ENCODE measurements around the gene LDLRAD3. TPM values are rescaled to one million over a fixed set of nuclear protein-coding genes. Genes with fewer than 3 reads are reported as not detected.

LDLRAD3 gene
- total and polyA plus RNA-seq, 5 experiments from 2014 or later, result not detected

DNA sequence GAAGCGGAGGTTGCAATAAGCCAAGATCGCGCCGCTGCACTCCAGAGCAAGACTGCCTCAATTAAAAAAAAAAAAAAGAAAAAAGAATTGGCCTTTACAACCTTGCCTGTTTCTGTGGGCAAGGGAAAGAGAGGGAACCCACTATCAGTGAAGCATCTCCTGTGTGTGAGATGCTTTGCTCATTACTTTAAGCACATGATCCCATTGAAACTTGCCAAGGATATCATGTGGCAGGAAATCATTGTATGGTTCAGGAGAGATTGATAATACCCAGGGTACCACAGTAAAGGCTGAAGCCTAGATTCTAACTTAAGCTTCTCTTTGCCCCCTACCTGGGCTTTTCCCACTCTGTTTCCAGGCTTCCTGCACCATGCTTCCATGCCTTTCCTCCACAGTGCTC is 3.6 kb downstream of the LDLRAD3 start:
- Mint-ChIP-seq H3K27me3 (peaks cover 23 to 80% (median 44%) of the 10 kb centered on the region in 5 donors), H3K9me3 (peaks cover 0 to 3% (median 0%) of the 10 kb centered on the region in 9 donors), H3K4me3 (no peak overlapping the region), H3K27ac (no peak overlapping the region), H3K36me3 (no peaks in the 10 kb centered on the region), H3K4me1 (peaks cover 6 to 15% (median 9%) of the 10 kb centered on the region in 4 donors)
- ATAC-seq (no peak), DNase-seq (no peak)
- POLR2A ChIA-PET, result no interaction called here

DNA sequence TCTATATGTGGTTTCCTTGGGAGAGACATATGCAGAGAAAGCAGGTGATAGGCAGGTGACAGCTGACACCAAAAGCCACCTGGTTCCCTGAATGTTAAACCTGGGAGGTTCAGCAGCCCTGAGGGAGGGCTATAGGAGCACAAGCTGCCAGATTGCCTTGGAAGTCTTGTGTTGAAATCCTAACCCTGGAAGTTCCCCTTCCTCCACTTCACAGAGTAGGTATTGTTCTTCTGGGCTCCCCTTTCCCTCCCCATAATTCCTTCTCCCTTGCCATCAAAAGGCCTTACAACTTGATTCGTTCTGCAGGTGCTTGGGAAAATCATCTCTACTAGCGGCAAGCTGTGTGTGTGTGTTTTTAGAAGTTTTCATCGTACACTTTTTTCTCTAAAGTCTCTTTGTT is 5.4 kb downstream of the LDLRAD3 start:
- Mint-ChIP-seq H3K27ac (no peak overlapping the region), H3K9me3 (peaks cover 0 to 3% (median 0%) of the 10 kb centered on the region in 9 donors), H3K36me3 (no peaks in the 10 kb centered on the region), H3K27me3 (peaks cover 15 to 62% (median 32%) of the 10 kb centered on the region in 5 donors), H3K4me1 (peaks cover 0 to 9% (median 4%) of the 10 kb centered on the region in 4 donors), H3K4me3 (no peak overlapping the region)
- POLR2A ChIA-PET, result no interaction called here
- ATAC-seq, result no peak
- DNase-seq, result no peak

DNA sequence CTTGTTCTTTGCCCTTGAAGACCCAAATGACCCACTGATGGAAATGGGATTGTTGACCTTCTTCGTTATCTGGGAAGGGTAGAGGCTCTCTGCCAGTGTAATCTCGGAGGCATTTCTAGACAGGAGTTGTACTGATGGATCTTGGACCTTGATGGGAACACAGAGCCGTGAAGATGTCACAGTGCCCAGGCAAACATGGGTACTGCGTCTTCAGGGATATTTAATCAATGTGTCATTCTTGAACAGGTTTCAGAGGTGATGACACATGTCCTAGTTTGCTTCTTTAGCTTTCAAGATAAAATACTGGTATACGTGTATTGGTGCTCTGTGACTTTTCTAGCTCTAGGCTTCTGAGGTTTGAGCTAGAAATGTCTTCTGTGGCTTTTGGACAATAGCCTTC is 6.2 kb downstream of the LDLRAD3 start:
- Mint-ChIP-seq H3K4me1 (peaks cover 0 to 5% (median under 1%) of the 10 kb centered on the region in 4 donors), H3K9me3 (peaks cover 0 to 3% (median 0%) of the 10 kb centered on the region in 9 donors), H3K27ac (no peak overlapping the region), H3K27me3 (peaks cover 13 to 53% (median 26%) of the 10 kb centered on the region in 5 donors), H3K4me3 (no peak overlapping the region), H3K36me3 (no peaks in the 10 kb centered on the region)
- POLR2A ChIA-PET, result no interaction called here
- DNase-seq, result no peak
- ATAC-seq, result no peak

DNA sequence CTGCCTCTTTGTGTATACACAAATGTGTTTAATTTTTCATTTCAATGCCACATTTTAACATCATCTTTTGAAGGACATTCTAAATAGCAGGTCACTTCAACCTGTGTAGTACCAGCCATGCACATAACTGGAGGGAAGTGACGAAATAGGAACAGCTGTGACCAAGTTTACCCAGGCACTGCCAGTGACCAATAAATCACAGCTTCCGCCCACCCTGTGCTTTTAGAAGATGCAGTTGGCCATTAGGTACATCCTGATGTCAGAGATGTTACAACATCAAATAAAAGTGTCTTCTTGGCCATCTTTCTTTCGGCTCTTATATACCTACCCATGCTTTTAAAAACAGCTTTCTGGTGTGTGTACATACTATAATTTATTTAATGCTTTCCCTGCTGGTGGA is 7.8 kb downstream of the LDLRAD3 start:
- Mint-ChIP-seq H3K4me1 (no peaks in the 10 kb centered on the region), H3K9me3 (no peaks in the 10 kb centered on the region), H3K27me3 (peaks cover 2 to 37% (median 12%) of the 10 kb centered on the region in 5 donors), H3K36me3 (no peaks in the 10 kb centered on the region), H3K27ac (no peak overlapping the region), H3K4me3 (no peak overlapping the region)
- POLR2A ChIA-PET, result no interaction called here
- DNase-seq (no peak), ATAC-seq (no peak)

DNA sequence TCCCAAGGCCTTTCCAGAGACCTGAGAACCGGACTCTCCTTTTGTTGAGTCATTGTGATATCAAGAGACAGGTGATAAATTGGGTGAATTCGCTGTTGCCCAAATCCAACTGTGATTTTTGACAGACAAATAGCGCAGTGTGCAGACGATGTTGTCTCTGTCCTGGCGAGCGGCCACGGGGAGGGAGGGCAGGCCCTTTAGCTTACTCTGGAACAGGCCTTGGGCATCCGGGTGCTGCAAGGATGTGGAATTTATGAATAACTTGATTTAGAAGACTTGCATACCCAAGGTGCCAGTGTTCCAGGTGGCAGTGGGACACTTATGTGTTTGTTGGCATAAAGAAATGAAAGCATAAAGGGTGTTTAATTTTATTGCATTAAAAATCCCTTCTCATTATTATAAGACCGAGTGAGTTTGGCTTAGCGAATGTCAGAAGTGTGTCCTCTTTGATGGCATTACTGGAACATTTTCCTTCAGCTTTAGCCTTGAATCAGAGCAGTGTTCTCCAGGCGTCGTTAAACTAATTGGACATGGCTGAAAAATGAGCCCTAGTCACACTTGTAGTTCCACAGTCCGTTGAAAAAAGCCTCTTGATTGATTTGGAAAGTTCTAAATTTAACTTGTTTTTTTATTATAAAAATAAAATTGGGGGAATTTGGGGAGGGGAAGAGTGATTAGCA is 9.4 kb downstream of the LDLRAD3 start:
- Mint-ChIP-seq H3K4me3 (no peak overlapping the region), H3K27me3 (peaks cover 2 to 28% (median 10%) of the 10 kb centered on the region in 5 donors), H3K36me3 (no peaks in the 10 kb centered on the region), H3K9me3 (no peaks in the 10 kb centered on the region), H3K4me1 (no peaks in the 10 kb centered on the region), H3K27ac (no peak overlapping the region)
- DNase-seq (no peak), ATAC-seq (no peak)
- POLR2A ChIA-PET, result no interaction called here

DNA sequence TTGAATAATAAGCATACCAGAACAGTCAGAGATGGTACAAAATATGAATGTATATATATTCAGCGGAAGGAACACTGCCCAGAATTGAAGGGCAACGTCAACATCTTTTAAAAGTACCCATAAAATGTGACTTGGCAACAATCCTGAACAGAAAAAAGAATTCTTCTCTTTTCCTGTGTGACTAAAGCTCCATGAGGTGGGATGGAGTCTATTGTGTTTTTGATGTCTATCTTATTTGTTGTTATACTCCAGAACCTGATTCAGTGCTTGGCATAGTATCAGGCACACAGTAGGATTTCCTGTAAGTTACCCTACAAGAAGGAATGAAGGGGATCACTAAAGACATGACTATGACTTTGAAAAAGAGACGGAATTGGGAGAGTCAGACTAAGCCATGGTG is 10.3 kb downstream of the LDLRAD3 start:
- no peak overlapping the region for H3K27ac Mint-ChIP-seq
- POLR2A ChIA-PET, result no interaction called here
- H3K27me3 Mint-ChIP-seq, result peaks cover 2 to 20% (median 6%) of the 10 kb centered on the region in 5 donors
- no peak for ATAC-seq
- H3K4me3 Mint-ChIP-seq, result no peak overlapping the region
- H3K9me3 Mint-ChIP-seq, result no peaks in the 10 kb centered on the region
- no peaks in the 10 kb centered on the region for H3K36me3 Mint-ChIP-seq
- no peak for DNase-seq
- H3K4me1 Mint-ChIP-seq, result no peaks in the 10 kb centered on the region

DNA sequence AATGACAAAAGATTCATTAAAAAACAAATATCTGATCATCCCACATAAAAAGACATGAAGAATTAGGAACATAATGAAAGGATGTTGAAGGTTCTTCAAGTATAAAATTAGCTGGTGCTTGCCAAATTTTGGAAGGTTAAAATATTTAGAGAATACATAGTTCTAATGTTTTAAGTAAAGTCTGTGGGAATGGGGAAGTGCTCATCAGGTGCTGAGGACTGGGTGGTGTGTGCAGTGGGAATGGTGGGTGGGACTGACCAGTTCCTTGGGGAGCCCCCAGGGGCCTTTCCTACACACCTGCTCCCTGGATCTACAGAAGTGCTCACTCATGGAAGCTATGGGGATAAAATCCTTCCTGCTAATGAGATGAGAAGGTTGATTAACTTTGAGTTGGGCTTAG is 11.8 kb downstream of the LDLRAD3 start:
- H3K4me3 Mint-ChIP-seq, result no peak overlapping the region
- H3K27me3 Mint-ChIP-seq, result peaks cover 2 to 18% (median 5%) of the 10 kb centered on the region in 5 donors
- H3K36me3 Mint-ChIP-seq, result no peaks in the 10 kb centered on the region
- H3K9me3 Mint-ChIP-seq, result no peaks in the 10 kb centered on the region
- no peaks in the 10 kb centered on the region for H3K4me1 Mint-ChIP-seq
- POLR2A ChIA-PET, result no interaction called here
- ATAC-seq (no peak), DNase-seq (no peak)
- H3K27ac Mint-ChIP-seq, result no peak overlapping the region

DNA sequence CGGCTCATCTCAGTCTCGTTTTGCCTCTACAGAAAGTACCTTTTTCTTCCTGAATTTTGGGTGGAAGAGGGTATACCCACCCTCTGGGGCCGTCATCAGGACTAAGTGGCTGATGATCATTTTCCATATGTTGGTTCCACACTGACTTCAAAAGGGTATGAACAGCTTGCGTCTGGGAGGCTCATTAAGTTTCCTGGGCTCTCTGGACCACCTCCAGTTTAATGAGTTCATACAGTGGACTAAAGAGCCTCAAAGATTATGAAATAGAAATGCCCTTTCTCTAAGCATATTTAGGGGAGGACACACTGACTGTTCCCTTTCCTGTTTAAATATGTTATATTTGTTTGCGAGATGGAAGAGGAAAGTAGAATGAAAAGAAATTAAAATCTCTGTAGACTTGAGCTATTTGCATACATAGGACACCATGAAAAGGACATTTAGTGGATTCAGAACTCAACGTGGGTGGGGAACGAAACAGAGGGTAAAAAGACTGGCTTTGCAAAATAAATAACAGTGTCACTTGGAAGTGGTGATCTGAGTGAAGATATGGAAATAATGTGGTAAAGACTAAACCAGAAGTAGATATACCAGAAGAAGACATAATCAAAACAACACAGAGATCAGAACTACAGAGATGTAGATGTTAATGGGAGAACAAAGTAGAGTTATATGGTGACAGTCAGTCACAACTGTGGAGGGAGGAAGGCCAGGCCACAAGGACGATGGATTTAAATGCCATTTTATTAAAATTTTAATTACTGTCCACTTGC is 18.7 kb downstream of the LDLRAD3 start:
- DNase-seq (no peak), ATAC-seq (no peak)
- H3K9me3 Mint-ChIP-seq, result no peaks in the 10 kb centered on the region
- H3K4me1 Mint-ChIP-seq, result no peaks in the 10 kb centered on the region
- peaks cover 0 to 14% (median 6%) of the 10 kb centered on the region in 5 donors for H3K27me3 Mint-ChIP-seq
- no peak overlapping the region for H3K4me3 Mint-ChIP-seq
- no peak overlapping the region for H3K27ac Mint-ChIP-seq
- no peaks in the 10 kb centered on the region for H3K36me3 Mint-ChIP-seq
- POLR2A ChIA-PET, result no interaction called here

DNA sequence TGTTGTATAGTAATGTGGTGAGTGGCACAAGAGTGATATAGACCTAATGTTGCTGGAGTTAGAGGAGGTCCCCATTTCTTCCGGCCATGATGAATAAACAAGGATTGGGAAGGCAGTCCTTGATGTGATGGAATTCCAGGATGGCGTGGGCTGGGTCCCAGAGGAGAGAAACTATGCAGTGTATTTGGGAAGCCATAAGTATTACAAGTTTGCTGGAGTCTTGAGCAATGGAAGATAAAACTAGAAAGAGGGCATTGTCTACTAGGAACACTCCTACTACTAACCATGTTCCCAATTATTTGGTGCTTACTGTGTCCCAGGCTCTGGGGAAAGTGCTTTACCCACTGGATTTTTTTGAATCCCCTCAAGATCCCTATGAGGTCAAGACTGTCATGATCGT is 20.0 kb downstream of the LDLRAD3 start:
- ATAC-seq, result no peak
- no peak for DNase-seq
- Mint-ChIP-seq H3K27me3 (peaks cover 1 to 14% (median 6%) of the 10 kb centered on the region in 5 donors), H3K9me3 (no peaks in the 10 kb centered on the region), H3K27ac (no peak overlapping the region), H3K36me3 (no peaks in the 10 kb centered on the region), H3K4me3 (no peak overlapping the region), H3K4me1 (no peaks in the 10 kb centered on the region)
- POLR2A ChIA-PET, result no interaction called here

DNA sequence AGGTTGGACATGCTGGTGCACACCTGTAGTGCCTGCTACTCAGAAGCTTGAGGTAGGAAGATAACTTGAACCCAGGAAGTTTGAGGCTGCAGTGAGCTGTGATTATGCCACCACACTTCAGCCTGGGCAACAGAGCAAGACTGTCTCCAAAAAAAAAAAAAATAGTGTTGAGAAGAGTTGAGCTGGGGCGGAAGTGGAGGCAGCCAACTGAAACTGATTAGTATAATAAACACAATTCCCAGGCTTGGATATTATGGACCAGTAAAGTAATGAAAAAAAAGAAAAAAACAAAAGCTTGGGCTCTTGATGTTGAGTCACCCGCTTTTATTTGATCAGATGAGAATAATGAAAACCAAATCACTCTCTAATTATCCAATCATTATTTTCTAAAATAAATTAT is 21.0 kb downstream of the LDLRAD3 start:
- no peak for DNase-seq
- Mint-ChIP-seq H3K4me1 (no peaks in the 10 kb centered on the region), H3K27ac (no peak overlapping the region), H3K4me3 (no peak overlapping the region), H3K27me3 (peaks cover 1 to 14% (median 6%) of the 10 kb centered on the region in 5 donors), H3K36me3 (no peaks in the 10 kb centered on the region), H3K9me3 (no peaks in the 10 kb centered on the region)
- POLR2A ChIA-PET, result no interaction called here
- ATAC-seq, result no peak

DNA sequence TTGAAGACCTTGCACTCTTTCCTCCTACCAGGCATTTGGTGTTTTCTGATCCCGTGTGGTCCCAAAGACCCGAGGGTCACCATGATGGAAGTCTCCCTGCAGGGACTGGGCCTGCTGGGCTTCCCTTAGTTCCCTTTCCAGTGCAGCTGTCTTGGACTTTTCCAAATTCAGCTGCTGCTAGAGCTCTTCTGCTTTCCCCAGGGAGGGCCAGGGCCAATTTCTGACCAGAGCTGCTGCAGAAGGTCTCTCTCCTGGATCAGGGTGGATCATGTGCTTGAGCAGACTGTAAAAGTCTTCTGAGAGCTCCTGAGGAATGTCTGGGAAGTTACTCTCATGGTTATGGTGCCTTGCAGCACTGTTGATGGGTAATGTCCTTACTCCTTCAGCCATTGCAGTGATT is 23.2 kb downstream of the LDLRAD3 start:
- ATAC-seq (no peak), DNase-seq (no peak)
- H3K4me1 Mint-ChIP-seq, result no peaks in the 10 kb centered on the region
- no peak overlapping the region for H3K27ac Mint-ChIP-seq
- peaks cover 1 to 16% (median 5%) of the 10 kb centered on the region in 5 donors for H3K27me3 Mint-ChIP-seq
- no peak overlapping the region for H3K4me3 Mint-ChIP-seq
- POLR2A ChIA-PET, result no interaction called here
- H3K9me3 Mint-ChIP-seq, result peaks cover 0 to 3% (median 0%) of the 10 kb centered on the region in 9 donors
- no peaks in the 10 kb centered on the region for H3K36me3 Mint-ChIP-seq

DNA sequence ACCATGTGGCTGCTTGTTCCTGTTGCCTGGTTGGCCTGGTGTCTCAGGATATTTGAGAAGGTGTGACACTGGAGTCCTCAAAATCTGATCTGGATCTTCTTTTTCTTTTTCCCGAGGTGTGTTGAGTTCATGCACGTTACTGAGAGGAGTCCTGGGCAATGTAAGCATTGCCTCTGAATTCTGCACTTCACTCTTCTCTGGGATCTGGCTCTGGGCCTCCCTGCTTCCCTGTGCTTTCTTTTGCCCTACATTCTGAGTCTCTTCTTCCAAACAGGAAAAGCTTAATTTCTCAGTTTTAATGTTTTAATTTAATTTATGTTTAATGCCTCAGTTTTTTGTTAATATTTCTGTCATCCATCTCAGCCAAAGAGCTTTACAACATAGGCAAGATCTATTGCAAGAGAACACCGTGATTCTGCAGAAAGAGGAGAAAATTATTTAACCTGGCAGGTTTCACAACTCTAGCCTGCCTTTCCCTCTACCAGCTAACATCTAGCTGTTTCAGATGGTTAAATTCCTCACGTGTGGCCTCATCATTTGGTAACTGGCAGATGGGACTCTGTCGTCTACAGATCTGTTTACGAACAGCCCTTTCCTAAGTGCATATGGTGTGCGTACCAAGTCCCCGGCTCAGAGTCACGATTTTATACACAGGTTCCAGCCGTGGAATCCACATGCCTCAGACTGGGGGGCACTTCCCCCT is 24.7 kb downstream of the LDLRAD3 start:
- H3K4me1 Mint-ChIP-seq, result no peaks in the 10 kb centered on the region
- no peak overlapping the region for H3K27ac Mint-ChIP-seq
- H3K27me3 Mint-ChIP-seq, result peaks cover 0 to 11% (median 5%) of the 10 kb centered on the region in 5 donors
- H3K36me3 Mint-ChIP-seq, result no peaks in the 10 kb centered on the region
- POLR2A ChIA-PET, result no interaction called here
- H3K9me3 Mint-ChIP-seq, result peaks cover 0 to 3% (median 0%) of the 10 kb centered on the region in 9 donors
- DNase-seq (no peak), ATAC-seq (no peak)
- H3K4me3 Mint-ChIP-seq, result no peak overlapping the region
